Colonic mucosa (tissue), 4 donors: ENCODE measurements around the gene NAT10. TPM values are rescaled to one million over a fixed set of nuclear protein-coding genes. Genes with fewer than 3 reads are reported as not detected.

Experiments
- DNase-seq: peaks from one replicate; pipeline ENCODE4 v3.0.0-alpha.2; 2020
- H3K27ac ChIP-seq: fragments of 200-600 bp; one replicate; pipeline ENCODE4 v1.8.0; 2021
- H3K27me3 ChIP-seq: fragments of 200-600 bp; one replicate; pipeline ENCODE4 v1.8.0; 2021
- H3K36me3 ChIP-seq: fragments of 200-600 bp; one replicate; pipeline ENCODE4 v1.8.0; 2021
- H3K4me1 ChIP-seq: fragments of 200-600 bp; one replicate; pipeline ENCODE4 v1.8.0; 2021; ENCODE audit warnings: mild to moderate bottlenecking
- H3K4me3 ChIP-seq: fragments of 200-600 bp; one replicate; pipeline ENCODE4 v1.8.0; 2021
- H3K9ac ChIP-seq, 2 donors: one replicate each; pipeline ENCODE4 v1.7.0; 2013; ENCODE audit warnings: control low read depth in 2 of 2, low read depth in 2 of 2, low read length in 2 of 2
- H3K9me3 ChIP-seq: fragments of 200-600 bp; one replicate; pipeline ENCODE4 v1.8.0; 2021
- CTCF ChIP-seq: fragments of 200-600 bp; IDR thresholded peaks from one replicate; pipeline ENCODE4 v1.8.0; 2022; ENCODE audit warnings: antibody characterized with exemption, mild to moderate bottlenecking
- intact Hi-C: fragments of 100-400 bp; cut with DNase I; formaldehyde crosslinking; loops from one replicate; pipeline ENCODE4 v1.14.1; 2022
- total RNA-seq, 2 donors: library from RNA; stranded (reverse); fragmentation: NEBNext Ultra II Directional in 1 of 2; extraction: Animal tissue kit (Norgen Biotek cat#: 25700) in 1 of 2; gene quantifications; one replicate each; pipeline ENCODE4 v1.2.1, GENCODE V29; 2021
- donor health status: healthy.
- donor health status: DM: no; HTN: no; CAD: no.
- donor health status: DM: no; HTN: no; CAD: no.

NAT10 gene
- total RNA-seq, 2 donors from 2014 or later = 24.1 to 48.0 TPM

GRCh38 chr11:34136420-34136819 lies 31.0 kb downstream of the NAT10 start:
- no peak overlapping the region for H3K27ac ChIP-seq
- DNase-seq = no peak
- no peaks in the 10 kb centered on the region for H3K4me1 ChIP-seq
- no peak overlapping the region for H3K9ac ChIP-seq
- H3K36me3 ChIP-seq = peaks cover 18% of the 10 kb centered on the region
- H3K4me3 ChIP-seq = no peak overlapping the region
- no peaks in the 10 kb centered on the region for H3K27me3 ChIP-seq
- intact Hi-C loops = no loop called here
- TF ChIP-seq CTCF = no peak
- no peaks in the 10 kb centered on the region for H3K9me3 ChIP-seq

- no peak overlapping the region for H3K9ac ChIP-seq
- TF ChIP-seq CTCF = no peak
- intact Hi-C loops = no loop called here
- H3K36me3 ChIP-seq = peaks cover 28% of the 10 kb centered on the region
- no peaks in the 10 kb centered on the region for H3K27me3 ChIP-seq
- H3K27ac ChIP-seq = no peak overlapping the region
- no peaks in the 10 kb centered on the region for H3K4me1 ChIP-seq
- DNase-seq = no peak
- H3K9me3 ChIP-seq = no peaks in the 10 kb centered on the region
- H3K4me3 ChIP-seq = no peak overlapping the region
Measured at GRCh38 chr11:34139346-34139745, 33.9 kb downstream of the NAT10 start.

- Histone ChIP-seq H3K4me3 (no peak overlapping the region), H3K27ac (no peak overlapping the region), H3K36me3 (peaks cover 28% of the 10 kb centered on the region), H3K9ac (no peak overlapping the region), H3K27me3 (no peaks in the 10 kb centered on the region), H3K9me3 (no peaks in the 10 kb centered on the region), H3K4me1 (no peaks in the 10 kb centered on the region)
- TF ChIP-seq CTCF = no peak
- DNase-seq = no peak
- intact Hi-C loops = no loop called here
Measured at GRCh38 chr11:34140149-34140548, 34.7 kb downstream of the NAT10 start.

- Histone ChIP-seq H3K9ac (no peak overlapping the region), H3K27me3 (no peaks in the 10 kb centered on the region), H3K4me1 (no peaks in the 10 kb centered on the region), H3K27ac (no peak overlapping the region), H3K4me3 (no peak overlapping the region), H3K36me3 (peaks cover 26% of the 10 kb centered on the region), H3K9me3 (no peaks in the 10 kb centered on the region)
- DNase-seq = no peak
- intact Hi-C loops = no loop called here
- TF ChIP-seq CTCF = no peak
Measured at GRCh38 chr11:34143048-34143447, 37.6 kb downstream of the NAT10 start.

GRCh38 chr11:34145073-34145472 lies 39.6 kb downstream of the NAT10 start:
- Histone ChIP-seq H3K4me1 (no peaks in the 10 kb centered on the region), H3K9ac (no peak overlapping the region), H3K4me3 (no peak overlapping the region), H3K36me3 (peaks cover 27% of the 10 kb centered on the region), H3K27ac (no peak overlapping the region), H3K9me3 (no peaks in the 10 kb centered on the region), H3K27me3 (no peaks in the 10 kb centered on the region)
- DNase-seq = no peak
- intact Hi-C loops = no loop called here
- no peak for TF ChIP-seq CTCF

- TF ChIP-seq CTCF = no peak
- Histone ChIP-seq H3K27ac (no peak overlapping the region), H3K9ac (no peak overlapping the region), H3K9me3 (no peaks in the 10 kb centered on the region), H3K4me1 (no peaks in the 10 kb centered on the region), H3K4me3 (no peak overlapping the region), H3K36me3 (peaks cover 27% of the 10 kb centered on the region), H3K27me3 (no peaks in the 10 kb centered on the region)
- DNase-seq = no peak
- intact Hi-C loops = no loop called here
Measured at GRCh38 chr11:34145847-34146381, 40.5 kb downstream of the NAT10 start.
